AG09309 (cell line): ENCODE results near the gene CLASRP.

Experiments
- DNase-seq: peaks from one replicate; pipeline ENCODE4 v3.0.0-alpha.2; 2010; ENCODE audit warnings: low read depth
- H3K4me3 ChIP-seq: 2 replicates; pipeline ENCODE4 v1.5.1; 2011; ENCODE audit warnings: mild to moderate bottlenecking, low read depth, low read length, moderate library complexity; ENCODE audit not compliant: control insufficient read depth
- CTCF ChIP-seq: IDR thresholded peaks from 2 replicates; pipeline ENCODE4 v1.5.1; 2011; ENCODE audit warnings: mild to moderate bottlenecking, low read depth, low read length, inconsistent platforms; ENCODE audit not compliant: insufficient read depth, control insufficient read depth; ENCODE audit errors: missing control alignments

CLASRP gene

GRCh38 chr19:45079911-45080370 lies 41.1 kb downstream of the CLASRP start:
- peak overlapping the region; percentile 72 for H3K4me3 ChIP-seq
- no peak for DNase-seq
- no peak for TF ChIP-seq CTCF

DNA sequence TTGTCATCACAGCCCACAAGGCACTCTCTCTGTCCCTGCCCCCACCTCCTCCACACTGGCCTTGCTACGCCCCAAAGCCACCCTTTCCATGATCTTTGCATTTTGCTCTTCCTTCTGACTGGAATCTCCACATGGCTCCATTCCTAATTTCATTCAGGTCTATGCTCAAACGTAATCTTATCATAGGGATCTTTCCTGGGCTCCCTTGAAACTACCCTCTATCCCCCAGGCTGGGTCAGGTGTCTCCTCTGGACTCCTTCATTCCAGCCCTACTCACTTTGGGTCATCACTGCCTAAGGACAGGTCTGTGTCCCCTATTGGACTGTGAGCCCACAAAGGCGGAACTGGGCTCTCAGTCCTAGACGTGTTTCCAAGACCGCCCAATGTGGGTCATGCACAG lies 43.3 kb downstream of the CLASRP start:
- no peak for DNase-seq
- no peak for TF ChIP-seq CTCF
- H3K4me3 ChIP-seq, result no peak overlapping the region

DNA sequence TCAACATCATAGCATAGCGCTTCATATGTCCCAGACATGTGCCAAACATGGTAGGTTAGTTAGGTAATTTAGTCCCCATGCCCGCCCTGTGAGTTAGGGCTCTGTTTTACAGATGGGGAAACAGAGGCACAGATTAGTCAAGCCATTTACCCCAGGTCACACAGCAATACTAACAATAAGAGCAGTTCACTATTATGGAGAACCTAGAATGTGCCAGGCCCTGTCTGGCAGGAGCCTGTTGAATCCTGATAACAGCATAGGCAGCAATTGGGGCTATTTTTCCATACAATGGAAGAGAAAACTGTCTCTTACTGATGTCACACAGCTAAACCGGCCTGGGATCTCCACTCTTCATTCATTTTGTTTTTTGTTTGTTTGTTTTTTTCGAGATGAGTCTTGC lies 47.6 kb downstream of the CLASRP start:
- no peak overlapping the region for H3K4me3 ChIP-seq
- TF ChIP-seq CTCF, result no peak
- DNase-seq, result no peak

DNA sequence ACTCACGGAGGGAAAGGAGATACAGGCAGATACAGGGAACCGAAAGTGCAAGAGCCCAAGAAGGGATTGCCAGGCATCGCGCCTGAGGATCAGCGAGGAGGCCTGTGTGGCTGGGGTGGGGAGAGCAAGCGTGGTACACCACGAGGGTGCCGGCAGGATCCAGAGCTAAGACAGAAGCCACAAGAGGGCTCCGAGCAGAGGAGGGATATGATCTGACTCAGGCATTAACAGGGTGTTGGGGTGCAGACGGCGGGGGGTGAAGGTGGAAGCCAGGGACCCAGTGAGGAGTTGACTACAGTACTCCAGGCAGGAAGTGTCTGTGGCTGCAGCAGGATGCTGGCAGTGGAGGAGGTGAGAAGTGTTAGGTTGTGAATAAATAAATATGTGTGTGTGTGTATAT lies 48.7 kb downstream of the CLASRP start:
- DNase-seq, result no peak
- no peak for TF ChIP-seq CTCF
- H3K4me3 ChIP-seq, result no peak overlapping the region

DNA sequence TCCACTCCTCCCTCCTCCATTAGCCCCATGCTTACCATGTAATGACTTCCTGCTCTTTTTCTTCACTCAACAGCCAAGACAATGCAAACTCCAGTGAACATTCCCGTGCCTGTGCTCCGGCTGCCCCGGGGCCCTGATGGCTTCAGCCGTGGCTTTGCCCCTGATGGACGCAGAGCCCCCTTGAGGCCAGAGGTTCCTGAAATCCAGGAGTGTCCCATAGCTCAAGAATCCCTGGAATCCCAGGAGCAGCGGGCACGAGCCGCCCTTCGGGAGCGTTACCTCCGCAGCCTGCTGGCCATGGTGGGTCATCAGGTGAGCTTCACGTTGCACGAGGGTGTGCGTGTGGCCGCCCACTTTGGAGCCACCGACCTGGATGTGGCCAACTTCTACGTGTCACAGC lies 51.2 kb downstream of the CLASRP start:
- H3K4me3 ChIP-seq, result no peak overlapping the region
- DNase-seq, result no peak
- TF ChIP-seq CTCF, result no peak

DNA sequence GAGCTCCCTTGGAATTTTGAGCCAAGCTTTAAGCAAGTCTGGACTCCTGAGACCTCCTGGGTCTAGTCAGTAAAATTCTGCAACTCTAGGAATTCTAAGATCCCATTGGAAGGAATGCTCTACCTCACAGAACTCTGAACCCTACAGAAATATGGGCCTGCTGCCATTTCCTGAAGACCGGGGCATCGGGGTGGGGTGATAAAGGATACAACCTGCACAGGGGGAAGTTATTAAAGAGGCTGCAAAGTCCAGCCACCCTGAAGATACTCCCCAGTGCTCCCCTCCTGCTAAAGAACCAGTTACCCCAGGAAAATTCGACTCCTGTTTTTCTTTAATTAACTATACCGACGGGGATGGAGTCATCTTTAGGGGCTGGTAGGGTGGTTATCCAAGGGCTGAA lies 51.8 kb downstream of the CLASRP start:
- TF ChIP-seq CTCF, result no peak
- no peak for DNase-seq
- H3K4me3 ChIP-seq, result peak overlapping the region; percentile 39
